ENCODE measurements around the gene MEFV.

- TF ChIP-seq CTCF (IDR thresholded peaks at IDR 0.05) = no peak
- no peak for TF ChIP-seq ZFX (IDR thresholded peaks at IDR 0.05; ENCODE audit: borderline replicate concordance)
These were observed 47.9 kb upstream of the MEFV start for GRCh38 chr16:3304370-3304769.

All from 22Rv1 (cell line).